KMS-11 (cell line): ENCODE data around the gene TMEM131L.
"Not testable (repeated sequence)": the region's sequence is repeated elsewhere in the genome, so short reads cannot be mapped to it uniquely, and the experiment has no call there.

Experiments
- H2AFZ ChIP-seq: fragments of 200-600 bp; sonication (generic); 2 replicates; pipeline ENCODE4 v1.6.1; 2016; ENCODE audit warnings: antibody characterized with exemption, mixed run types, low read depth
- H3K27ac ChIP-seq: fragments of 200-600 bp; sonication (generic); 2 replicates; pipeline ENCODE4 v1.6.1; 2016; ENCODE audit warnings: mild to moderate bottlenecking, mixed run types
- H3K27me3 ChIP-seq: fragments of 200-600 bp; sonication (generic); 2 replicates; pipeline ENCODE4 v1.6.1; 2017; ENCODE audit warnings: mild to moderate bottlenecking, low read depth, mixed run types, moderate library complexity; ENCODE audit not compliant: insufficient read depth
- H3K36me3 ChIP-seq: fragments of 200-600 bp; sonication (generic); 2 replicates; pipeline ENCODE4 v1.6.1; 2017; ENCODE audit warnings: mild to moderate bottlenecking, mixed run types; ENCODE audit not compliant: insufficient read depth
- H3K4me1 ChIP-seq: fragments of 200-600 bp; sonication (generic); 2 replicates; pipeline ENCODE4 v1.6.1; 2016; ENCODE audit warnings: mild to moderate bottlenecking, low read depth, mixed run types; ENCODE audit not compliant: poor library complexity, severe bottlenecking
- H3K4me2 ChIP-seq: fragments of 200-600 bp; sonication (generic); 2 replicates; pipeline ENCODE4 v1.7.0; 2016; ENCODE audit warnings: mild to moderate bottlenecking, mixed run types
- H3K4me3 ChIP-seq: fragments of 200-600 bp; sonication (generic); IDR thresholded peaks from 2 replicates; pipeline ENCODE4 v1.6.1; 2017; ENCODE audit warnings: low read depth, low read length, mixed read lengths; ENCODE audit not compliant: insufficient read depth
- H3K79me2 ChIP-seq: fragments of 200-600 bp; sonication (generic); 2 replicates; pipeline ENCODE4 v1.6.1; 2016; ENCODE audit warnings: low read depth, mixed run types; ENCODE audit not compliant: insufficient read depth
- H3K9ac ChIP-seq: fragments of 200-600 bp; sonication (generic); 2 replicates; pipeline ENCODE4 v1.6.1; 2016; ENCODE audit warnings: mild to moderate bottlenecking, mixed run types
- H4K20me1 ChIP-seq: fragments of 200-600 bp; sonication (generic); 2 replicates; pipeline ENCODE4 v1.6.1; 2016; ENCODE audit warnings: mild to moderate bottlenecking, mixed run types; ENCODE audit not compliant: insufficient read depth
- TF ChIP-seq, protein P1 (sequence below): fragments of 200-600 bp; sonication (generic); conservative IDR thresholded peaks from 2 replicates; pipeline ENCODE4 v1.6.1; 2017; ENCODE audit warnings: low read depth, mild to moderate bottlenecking, antibody characterized with exemption, low read length, moderate library complexity, mixed read lengths

Gene TMEM131L

DNA sequence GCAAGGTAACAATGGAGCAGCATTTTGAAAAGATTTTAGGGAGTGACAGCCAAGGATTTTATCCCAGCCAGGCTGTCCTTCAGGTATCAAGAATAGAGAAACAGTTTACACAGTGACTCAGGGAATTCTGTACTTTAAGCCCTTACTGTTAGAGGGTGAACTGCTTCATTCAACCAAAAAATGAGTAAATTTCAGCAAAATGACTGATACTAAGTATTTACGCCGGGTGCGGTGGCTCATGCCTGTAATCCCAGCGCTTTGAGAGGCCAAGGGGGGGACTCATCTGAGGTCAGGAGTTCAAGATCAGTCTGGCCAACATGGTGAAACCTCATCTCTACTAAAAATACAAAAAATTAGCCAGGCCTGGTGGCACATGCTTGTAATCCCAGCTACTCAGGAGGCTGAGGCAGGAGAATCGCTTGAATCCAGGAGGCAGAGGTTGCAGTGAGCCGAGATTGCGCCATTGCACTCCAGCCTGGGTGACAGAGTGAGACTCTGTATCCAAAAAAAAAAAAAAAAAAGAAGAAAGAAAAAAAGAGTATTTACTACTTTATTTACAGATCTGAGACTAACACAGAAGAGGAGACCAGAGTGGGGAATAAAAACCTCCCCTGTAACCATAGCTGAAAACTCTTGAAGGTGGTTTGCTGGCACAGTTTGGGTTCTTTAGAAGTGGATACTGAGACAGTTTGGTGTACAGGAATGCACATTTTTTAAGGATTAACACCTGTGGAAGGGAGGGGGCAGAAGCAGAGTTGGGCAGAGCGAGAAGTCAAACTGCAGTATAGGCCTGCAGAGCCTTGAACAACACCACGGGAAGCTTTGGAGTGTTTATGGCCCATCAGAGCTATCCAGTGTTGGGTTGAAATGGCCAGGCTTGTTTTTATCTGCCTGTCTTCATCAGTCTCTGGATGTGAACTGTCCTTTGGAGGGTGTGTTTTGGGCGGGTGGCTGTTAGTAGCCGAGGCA is 40.5 kb downstream of the TMEM131L start:
- no peak overlapping the region for H3K9ac ChIP-seq
- no peak overlapping the region for H2AFZ ChIP-seq
- no peaks in the 10 kb centered on the region for H3K4me1 ChIP-seq
- no peak overlapping the region for H3K27ac ChIP-seq
- no peak overlapping the region for H3K4me3 ChIP-seq
- no peaks in the 10 kb centered on the region for H4K20me1 ChIP-seq
- TF ChIP-seq, protein P1, sequence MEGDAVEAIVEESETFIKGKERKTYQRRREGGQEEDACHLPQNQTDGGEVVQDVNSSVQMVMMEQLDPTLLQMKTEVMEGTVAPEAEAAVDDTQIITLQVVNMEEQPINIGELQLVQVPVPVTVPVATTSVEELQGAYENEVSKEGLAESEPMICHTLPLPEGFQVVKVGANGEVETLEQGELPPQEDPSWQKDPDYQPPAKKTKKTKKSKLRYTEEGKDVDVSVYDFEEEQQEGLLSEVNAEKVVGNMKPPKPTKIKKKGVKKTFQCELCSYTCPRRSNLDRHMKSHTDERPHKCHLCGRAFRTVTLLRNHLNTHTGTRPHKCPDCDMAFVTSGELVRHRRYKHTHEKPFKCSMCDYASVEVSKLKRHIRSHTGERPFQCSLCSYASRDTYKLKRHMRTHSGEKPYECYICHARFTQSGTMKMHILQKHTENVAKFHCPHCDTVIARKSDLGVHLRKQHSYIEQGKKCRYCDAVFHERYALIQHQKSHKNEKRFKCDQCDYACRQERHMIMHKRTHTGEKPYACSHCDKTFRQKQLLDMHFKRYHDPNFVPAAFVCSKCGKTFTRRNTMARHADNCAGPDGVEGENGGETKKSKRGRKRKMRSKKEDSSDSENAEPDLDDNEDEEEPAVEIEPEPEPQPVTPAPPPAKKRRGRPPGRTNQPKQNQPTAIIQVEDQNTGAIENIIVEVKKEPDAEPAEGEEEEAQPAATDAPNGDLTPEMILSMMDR: no peak
- H3K36me3 ChIP-seq: no peaks in the 10 kb centered on the region
- H3K4me2 ChIP-seq: no peak overlapping the region
- no peaks in the 10 kb centered on the region for H3K79me2 ChIP-seq
- H3K27me3 ChIP-seq: no peaks in the 10 kb centered on the region

DNA sequence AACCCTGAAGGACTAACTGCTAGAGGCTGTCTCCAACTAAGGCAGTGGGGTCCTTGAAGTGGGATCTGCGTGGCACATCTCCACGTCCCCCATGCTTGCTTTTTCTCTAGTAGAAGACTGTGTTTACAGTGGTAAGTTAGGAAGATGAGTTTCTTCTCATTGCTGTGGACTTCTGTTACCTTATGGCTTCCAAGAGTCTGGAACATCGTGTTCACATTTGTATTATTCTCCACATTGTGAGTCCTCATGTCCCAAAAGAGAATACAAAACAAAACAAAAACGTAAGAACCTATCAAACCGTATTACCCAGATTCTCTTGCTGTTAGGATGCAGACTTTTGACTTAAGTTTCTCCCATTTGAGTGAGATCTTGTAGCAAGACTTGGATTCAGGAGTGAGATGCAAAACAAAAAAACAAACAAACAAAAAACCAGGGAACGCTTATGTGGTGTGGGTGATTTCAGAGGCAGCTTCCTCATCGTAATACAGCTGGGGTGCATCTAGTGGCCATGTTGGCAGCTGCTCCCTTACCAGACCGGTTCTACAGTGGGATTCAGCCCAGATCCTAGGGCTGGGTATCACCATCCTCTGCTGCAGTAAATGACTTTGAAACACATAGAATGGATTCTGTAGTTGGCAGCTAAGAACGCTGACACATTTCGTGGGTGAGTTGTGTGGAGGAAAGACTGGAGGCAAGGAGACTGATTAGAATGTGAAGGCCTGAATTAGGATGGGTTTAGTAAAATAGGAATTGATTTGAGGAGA is 41.3 kb downstream of the TMEM131L start:
- H2AFZ ChIP-seq: no peak overlapping the region
- H3K36me3 ChIP-seq: no peaks in the 10 kb centered on the region
- H3K4me2 ChIP-seq: no peak overlapping the region
- H3K27me3 ChIP-seq: no peaks in the 10 kb centered on the region
- H3K79me2 ChIP-seq: no peaks in the 10 kb centered on the region
- no peak overlapping the region for H3K9ac ChIP-seq
- no peak overlapping the region for H3K27ac ChIP-seq
- no peaks in the 10 kb centered on the region for H3K4me1 ChIP-seq
- no peak overlapping the region for H3K4me3 ChIP-seq
- TF ChIP-seq, protein P1: no peak
- no peaks in the 10 kb centered on the region for H4K20me1 ChIP-seq

DNA sequence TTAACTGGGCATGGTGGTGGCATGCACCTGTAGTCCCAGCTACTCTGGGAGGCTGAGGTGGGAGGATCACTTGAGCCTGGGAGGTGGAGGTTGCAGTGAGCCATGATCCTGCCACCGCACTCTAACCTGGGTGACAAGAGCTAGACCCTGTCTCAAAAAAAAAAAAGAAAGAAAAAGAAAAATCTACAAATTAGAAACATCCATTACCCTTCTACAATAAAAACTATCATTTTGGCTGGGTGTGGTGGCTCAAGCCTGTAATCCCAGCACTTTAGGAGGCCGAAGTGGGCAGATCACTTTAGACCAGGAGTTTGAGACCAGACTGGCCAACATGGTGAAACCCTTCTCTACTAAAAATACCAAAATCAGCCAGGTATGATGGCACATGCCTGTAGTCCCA is 43.1 kb downstream of the TMEM131L start:
- H3K4me2 ChIP-seq, H2AFZ ChIP-seq, H3K9ac ChIP-seq, H3K27ac ChIP-seq, H3K79me2 ChIP-seq, H3K4me3 ChIP-seq, H3K4me1 ChIP-seq, H3K27me3 ChIP-seq, H3K36me3 ChIP-seq, H4K20me1 ChIP-seq: not testable (repeated sequence)

DNA sequence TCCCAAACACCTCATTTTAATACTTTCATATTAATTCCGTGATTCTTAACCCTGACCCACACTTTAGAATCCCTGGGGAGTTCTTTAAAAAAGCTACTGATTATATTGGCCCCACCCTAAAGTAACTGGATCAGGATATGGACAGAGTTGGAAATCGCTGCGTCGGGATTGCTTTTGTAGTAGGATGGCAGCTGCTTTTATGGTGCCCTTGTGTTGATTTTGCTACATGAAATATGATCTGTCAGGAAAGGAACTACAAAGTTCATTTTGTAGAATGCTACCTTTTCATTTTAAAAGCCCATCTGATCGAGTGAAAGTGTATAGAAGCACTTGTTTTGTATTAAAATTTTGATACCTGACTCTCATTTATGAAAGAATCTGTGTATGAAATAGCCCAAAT is 43.6 kb downstream of the TMEM131L start:
- TF ChIP-seq, protein P1: no peak
- Histone ChIP-seq H4K20me1 (no peaks in the 10 kb centered on the region), H3K9ac (no peak overlapping the region), H2AFZ (no peak overlapping the region), H3K36me3 (no peaks in the 10 kb centered on the region), H3K4me3 (no peak overlapping the region), H3K4me1 (no peaks in the 10 kb centered on the region), H3K4me2 (no peak overlapping the region), H3K27me3 (no peaks in the 10 kb centered on the region), H3K79me2 (no peaks in the 10 kb centered on the region), H3K27ac (no peak overlapping the region)
